ELR (cell line): ENCODE results near the gene OR2B6.

Experiments used
- DNase-seq: peaks from one replicate; pipeline ENCODE4 v3.0.0-alpha.2; 2015; ENCODE audit warnings: low read depth

OR2B6 gene

GRCh38 chr6:28000351-28001045, 43.5 kb downstream of the OR2B6 start:
- no peak for DNase-seq

GRCh38 chr6:28001351-28001750, 44.3 kb downstream of the OR2B6 start:
- no peak for DNase-seq

GRCh38 chr6:28001751-28002150, 44.7 kb downstream of the OR2B6 start:
- no peak for DNase-seq

- no peak for DNase-seq
These were observed 45.1 kb downstream of the OR2B6 start for GRCh38 chr6:28002161-28002560.

GRCh38 chr6:28003059-28003458, 46.0 kb downstream of the OR2B6 start:
- DNase-seq = no peak

GRCh38 chr6:28003661-28004060, 46.6 kb downstream of the OR2B6 start:
- no peak for DNase-seq

GRCh38 chr6:28004350-28005151, 47.5 kb downstream of the OR2B6 start:
- DNase-seq = no peak

GRCh38 chr6:28005152-28005890, 48.3 kb downstream of the OR2B6 start:
- no peak for DNase-seq

GRCh38 chr6:28005975-28006374, 48.9 kb downstream of the OR2B6 start:
- DNase-seq = no peak
